ENCODE results near the gene TP53I11.
A peak's percentile ranks its signal among the peaks of the same experiment; 100 is the strongest.

TP53I11 gene, protein sequence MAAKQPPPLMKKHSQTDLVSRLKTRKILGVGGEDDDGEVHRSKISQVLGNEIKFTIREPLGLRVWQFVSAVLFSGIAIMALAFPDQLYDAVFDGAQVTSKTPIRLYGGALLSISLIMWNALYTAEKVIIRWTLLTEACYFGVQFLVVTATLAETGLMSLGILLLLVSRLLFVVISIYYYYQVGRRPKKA

DNA sequence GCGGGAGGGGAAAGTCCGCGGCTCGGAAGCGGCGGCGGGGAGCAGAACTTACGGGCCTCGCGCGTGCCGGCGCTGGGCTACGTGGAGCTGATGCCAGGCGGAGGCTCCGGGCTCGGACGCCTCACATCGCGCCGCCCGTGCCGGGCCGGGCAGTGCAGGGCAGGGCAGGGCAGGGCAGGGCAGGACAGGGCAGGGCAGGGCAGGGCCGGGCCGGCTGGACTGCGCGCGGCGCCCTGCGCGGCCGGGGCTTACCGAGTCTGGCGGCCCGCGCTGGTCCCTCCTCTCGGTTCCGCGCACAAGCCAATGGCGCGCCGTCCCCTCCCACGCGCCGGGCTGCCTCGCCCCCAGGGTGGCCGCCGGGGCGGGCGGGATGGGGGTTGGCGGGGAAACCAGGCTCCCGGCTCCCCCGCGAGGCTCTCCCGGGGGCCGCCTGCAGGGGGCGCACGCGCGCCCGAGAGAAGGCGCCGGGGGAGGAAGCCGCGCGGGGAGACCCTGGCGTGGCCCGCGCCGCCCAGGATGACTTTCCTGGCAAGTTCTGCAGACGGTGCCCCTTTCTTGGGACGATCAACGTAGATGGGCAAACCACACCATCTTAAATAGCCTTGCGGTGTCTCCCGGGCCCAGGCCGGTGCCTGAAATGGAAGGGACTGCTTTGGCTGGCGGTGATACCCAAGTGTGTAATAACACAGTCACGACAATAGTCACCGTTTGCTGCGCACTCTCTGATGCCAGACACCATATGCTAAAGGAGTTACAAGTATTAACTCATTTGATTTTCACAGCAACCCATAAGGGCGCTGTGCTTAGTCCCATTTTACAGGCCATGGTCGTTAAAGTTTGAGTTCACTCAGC is at the start of gene TP53I11:
Gene TP53I11, minus strand, starts transcription at position 259 of the 852 bp plus-strand sequence. CDS start 12,548 bp downstream, outside the sequence.
- DNase-seq (ENCODE audit: low read depth): peak; percentile 36

DNA sequence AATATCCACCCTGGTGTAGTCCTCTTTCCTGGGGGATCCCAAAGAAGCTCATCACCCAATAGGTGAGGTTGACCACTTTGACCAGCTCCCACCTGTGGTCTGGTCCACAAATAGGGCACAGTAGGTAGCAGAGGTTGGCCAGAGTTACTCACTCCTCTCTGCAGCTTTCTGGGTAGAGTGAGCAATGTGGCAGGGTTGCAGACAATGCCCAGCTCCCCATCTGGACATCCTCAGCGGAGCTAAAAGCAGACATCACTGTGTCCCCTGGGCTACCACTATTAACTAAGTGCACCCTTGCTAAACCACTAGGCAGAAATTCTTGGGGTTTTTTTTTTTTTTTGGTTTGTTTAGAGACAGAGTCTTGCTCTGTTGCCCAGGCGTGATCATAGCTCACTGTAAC is 48.4 kb upstream of the TP53I11 start:
- DNase-seq (ENCODE audit: low read depth): no peak

DNA sequence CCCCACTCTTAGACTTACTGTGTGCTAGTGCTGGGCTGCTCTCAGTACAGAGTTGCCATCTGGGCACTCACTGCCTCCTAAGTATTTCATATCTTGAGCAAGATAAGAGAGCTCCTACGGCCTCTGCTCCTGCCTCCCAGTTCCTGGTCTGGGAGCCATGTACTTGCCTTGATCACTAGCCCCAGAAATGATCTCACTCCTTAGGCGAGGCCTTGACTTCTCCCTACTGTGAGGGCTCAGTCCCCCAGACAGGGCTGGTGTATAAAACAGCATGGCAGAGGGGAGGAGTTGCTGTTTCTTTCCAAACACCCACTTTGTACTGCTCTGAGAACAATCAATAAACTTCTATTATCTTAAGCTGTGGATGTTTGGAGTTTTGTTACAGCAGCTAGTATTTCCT is 47.4 kb upstream of the TP53I11 start:
- no peak for DNase-seq (ENCODE audit: low read depth)

DNA sequence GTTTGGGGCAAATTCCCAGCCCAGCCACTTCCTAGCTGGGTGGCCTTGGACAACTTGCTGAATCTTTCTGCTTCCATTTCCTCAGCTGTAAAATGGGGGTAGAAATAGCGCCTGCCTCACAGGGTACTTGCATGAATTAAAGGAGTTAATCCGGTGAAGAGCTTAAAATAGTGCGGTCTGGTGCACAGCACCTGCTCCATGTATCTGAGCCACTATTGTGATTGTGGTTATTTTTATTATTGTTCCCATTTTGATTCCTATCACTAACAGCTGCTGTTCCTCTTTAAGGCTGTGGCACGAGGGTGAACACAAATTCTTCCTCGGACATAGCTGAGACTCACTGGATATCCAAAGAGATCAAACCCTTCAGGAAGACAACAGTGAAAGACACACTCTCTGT is 46.9 kb upstream of the TP53I11 start:
- DNase-seq (ENCODE audit: low read depth): no peak

DNA sequence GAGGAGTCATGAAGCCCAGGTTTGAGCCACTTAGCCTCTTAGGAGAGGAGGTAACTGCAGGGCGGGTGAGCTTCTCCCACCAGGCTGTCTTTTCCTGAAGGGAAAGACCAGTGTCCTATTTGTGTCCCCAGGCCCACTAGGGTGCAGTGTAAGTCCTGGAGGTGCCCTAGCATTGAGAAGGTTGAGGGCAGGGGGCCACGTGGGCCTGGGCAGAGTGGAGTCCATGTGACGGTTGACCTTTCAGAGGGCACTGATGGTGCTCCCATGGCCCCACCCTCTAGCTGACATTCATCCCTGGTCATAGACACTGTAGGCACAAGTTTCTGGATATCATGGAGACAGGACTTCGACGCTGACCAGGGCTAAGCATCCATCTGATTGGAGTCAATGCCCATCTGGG is 44.1 kb upstream of the TP53I11 start:
- no peak for DNase-seq (ENCODE audit: low read depth)

DNA sequence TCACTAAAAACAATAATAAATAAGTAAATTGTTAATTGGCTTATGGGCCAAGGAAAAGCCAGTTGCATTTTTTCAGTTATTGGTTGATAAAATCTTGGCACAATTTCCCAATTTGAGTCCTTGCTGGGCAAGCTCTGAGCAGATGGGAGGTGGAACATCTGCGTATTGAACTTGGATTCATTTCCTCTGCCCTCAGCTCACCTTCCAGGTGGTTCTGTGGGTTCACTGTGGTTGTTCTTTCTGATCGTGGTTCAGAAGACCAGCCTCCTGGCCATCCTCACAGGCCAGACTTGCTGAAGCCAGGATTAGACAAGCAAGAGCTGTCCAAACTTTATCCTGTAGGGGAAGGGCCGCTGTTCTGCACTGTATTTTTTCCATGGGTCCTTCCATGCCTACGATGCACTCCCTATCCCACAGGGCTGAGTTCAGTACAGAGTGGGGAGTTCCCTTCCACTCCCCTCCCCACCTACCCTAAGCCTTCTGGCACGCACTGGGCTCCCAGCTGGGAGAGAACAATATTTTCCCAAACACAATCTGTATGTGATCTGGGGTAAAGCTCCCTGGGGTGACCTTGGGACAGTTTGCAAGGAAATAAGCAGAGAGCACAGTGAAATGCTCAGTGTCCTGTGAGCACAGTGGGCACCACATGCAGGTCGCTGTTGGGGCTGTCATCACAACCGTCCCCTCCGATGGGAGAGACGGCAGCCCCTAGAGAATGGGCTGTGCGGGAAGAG is 43.5 kb upstream of the TP53I11 start:
- DNase-seq (ENCODE audit: low read depth): no peak

DNA sequence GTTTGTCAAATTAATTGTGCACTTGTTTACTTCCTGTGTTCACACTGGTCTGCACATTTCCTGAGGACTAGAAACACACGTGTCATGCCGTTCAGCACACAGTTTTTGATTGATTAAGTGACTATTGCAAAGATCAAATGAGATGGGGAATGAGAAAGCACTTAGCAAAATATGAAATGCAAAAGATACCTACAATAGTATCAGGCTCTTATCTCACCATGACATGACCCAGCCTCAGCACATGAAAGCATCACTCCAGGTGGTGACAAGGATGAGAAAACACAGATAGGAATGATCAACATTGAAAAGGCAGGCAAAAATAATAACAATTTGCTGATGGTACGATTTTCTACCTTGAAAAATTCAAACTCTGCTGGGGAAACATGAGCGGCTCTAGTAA is 42.1 kb upstream of the TP53I11 start:
- DNase-seq (ENCODE audit: low read depth): no peak

DNA sequence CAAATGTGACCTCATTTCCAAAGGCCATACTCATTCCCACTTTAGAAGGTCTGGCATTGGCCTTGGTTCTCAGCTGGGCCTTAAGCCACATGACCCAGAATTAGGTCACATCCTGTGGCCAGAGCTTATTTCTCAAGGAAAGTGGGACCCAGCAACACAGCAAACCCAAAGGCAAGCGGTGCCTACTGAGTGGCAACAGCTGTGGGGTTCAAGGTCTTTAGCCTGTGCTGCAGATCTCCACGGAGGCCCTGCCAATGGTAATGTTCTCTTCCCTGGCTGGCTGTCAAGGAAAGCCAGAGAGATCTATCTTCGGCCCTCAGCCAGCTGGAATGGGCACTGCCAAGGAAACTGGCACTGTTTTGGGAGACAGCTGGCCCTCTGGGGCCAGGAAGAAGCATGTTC is 41.5 kb upstream of the TP53I11 start:
- DNase-seq (ENCODE audit: low read depth): no peak

DNA sequence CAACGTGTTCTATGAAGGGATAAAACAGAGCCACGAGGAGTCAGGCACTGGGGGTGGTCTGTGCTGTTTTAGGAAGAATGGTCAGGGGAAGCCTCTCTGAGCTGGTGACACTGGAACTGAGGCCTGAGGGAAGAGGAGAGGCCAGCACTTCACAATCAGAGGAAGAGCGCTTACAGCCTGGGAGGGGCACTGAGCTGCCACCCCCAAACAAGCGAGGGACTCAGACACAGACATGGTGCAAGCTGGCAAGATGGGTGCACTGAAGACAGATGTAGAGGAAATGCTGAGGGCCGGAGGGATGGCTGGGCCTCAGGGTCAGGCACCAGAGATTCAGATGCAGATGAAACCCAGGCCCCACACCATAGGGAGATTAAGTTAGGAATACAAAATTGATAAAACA is 40.0 kb upstream of the TP53I11 start:
- DNase-seq (ENCODE audit: low read depth): no peak

DNA sequence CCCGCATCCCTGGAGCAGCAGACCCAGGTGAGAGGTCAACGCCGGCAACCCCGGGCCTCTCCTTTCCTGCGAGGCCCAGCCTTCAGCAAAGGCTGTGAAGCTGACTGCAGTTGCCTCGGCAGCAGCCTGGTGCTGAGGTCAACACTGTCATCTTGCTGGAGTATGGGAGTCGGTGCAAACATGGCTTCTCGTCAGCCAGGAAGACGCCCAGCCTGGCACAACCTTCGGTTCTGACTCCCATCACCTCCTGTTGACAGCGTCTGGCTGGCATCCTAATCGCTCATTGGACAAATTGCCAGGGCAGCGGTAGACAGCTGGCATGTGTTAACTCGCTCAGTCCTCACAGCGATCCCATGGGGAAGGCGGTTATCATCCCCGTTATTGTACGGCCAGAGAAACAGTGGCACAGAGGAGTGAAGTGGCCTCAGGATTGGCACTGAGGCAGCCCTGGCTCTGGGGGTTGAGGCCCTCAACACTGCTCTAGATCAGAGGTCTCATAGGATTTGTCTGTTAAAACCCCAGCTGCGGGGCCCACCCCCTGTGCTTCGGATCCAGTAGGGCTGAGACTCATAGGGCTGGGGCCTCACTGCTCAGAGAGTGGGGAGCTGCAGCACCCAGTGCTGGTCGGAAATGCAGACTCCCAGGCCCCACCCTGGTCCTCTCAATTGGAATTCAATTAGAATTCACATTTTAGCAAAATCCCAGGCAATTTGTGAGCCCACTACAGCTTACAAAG is 39.3 kb upstream of the TP53I11 start:
- DNase-seq (ENCODE audit: low read depth): no peak

DNA sequence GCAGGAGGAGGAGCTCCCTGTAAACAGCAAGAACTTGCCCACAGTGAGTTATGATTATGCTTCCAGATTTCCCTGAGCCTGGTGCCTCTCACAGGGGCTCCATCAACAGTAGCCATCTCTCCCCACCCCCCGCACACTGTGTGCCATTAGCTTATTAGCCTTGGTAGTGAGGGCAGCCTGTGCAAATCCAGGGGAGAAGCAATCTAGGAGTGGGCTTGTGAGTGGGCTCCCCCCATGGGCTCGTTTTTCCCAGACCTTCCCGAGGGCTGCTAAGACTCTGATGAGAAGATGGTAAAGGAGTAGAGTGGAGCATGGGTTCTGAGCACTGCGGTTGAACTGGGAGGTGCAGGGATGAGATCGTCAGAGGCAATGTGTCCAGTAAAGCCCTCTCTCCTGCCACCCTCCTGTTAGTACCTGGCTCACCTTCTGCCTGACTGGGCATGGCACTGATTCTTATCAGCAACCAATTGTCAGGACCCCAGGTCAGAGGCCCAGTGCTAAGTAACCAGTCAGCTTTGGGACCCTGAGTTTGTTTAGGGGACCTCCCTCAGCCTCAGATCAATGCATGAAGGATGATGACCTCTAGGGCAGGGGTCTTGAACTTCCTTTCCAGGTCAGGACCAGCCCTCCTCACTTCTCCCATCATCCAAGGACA is 38.4 kb upstream of the TP53I11 start:
- DNase-seq (ENCODE audit: low read depth): no peak

DNA sequence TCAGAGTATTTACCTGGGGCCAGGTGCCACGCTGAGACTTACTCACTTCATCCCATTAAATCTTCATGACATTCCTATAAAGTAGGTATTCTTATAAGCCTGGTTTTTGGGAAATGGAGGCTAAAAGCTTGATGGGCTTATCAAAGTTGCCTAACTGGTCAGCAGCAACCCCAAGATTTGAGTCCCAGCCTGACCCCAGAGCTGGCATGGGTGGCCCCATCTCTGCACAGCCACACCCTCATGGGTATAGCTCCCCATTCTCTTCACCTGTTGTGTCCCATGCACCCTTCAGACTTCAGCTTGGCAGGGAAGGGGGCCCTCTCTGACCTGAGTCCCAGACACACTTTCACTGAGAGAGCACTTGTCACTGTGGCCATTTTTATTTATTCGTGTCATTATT is 37.4 kb upstream of the TP53I11 start:
- DNase-seq (ENCODE audit: low read depth): no peak

DNA sequence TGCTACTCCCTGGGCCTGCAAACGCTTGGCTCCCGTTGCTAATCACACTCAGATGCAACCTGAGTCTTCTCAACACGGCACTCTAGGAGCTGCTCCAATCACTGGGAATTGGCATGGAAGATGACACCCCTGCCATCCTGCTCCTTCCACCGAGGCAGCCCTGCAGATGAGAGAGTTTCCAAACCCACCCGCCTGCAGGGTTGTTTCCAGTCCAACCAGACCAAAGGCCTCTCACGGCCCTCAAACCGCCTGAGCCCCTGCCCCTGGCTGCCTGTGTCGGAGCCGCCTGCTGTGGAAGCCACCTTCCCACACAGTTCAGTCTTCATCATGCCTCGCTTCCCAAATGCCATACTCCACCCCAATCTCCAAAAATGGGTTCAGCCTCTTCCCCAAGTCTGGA is 36.8 kb upstream of the TP53I11 start:
- no peak for DNase-seq (ENCODE audit: low read depth)

DNA sequence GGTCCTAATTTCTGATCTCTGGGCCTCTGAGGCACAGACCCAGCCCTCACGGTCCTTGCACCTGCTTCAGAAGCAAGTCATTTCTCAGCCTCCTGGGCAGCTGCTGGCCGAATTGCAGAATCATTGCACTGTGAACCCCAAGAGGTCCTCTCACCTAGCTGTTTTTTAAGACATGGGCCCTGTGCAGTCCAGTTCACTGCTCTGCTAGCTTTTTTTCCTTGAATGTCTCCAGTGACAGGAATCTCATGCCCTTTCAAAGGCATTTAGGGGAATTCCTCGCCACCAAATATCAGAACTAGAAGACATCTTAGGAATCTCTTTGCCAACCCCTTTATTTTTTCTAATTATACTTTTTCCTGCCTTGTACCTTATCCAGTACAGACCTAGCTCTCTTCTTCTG is 35.6 kb upstream of the TP53I11 start:
- DNase-seq (ENCODE audit: low read depth): no peak

DNA sequence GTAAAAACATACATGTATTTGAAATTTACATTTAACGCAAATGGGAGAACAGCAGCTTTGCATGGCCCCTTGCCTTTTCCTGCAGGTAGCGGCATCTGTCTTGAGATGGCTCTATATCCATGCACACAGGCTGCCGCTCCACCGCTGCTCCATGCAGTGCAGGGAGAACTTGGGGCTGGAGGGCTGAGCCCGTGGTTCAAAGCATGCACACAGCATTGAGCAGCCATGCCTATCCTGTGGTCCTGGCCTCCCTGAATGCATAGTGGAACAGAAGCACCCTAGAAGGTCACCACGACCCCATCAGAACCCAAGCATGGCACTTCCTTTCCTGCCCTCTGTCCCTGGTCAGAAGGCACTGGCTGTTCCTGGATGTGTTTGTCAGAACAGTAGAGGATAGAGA is 35.0 kb upstream of the TP53I11 start:
- DNase-seq (ENCODE audit: low read depth): no peak

DNA sequence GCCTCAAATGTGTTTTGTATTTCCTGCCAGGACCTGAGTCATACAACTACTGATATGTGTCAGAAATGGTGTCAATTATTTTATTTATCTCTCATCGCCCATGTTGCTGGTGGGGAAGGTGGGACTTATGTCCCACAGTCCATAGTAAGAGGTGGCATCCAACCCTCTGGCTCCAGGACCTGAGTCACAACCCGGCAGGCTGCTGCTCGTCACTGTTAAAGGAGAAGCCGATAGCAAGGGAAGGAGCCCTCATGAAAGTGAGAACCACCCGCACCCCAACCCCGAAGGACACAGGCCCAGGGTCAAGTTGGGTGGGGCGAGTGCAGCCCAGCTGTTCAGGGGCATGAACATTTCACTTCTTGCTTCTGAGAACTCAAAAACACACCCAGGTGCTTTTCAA is 33.1 kb upstream of the TP53I11 start:
- no peak for DNase-seq (ENCODE audit: low read depth)

DNA sequence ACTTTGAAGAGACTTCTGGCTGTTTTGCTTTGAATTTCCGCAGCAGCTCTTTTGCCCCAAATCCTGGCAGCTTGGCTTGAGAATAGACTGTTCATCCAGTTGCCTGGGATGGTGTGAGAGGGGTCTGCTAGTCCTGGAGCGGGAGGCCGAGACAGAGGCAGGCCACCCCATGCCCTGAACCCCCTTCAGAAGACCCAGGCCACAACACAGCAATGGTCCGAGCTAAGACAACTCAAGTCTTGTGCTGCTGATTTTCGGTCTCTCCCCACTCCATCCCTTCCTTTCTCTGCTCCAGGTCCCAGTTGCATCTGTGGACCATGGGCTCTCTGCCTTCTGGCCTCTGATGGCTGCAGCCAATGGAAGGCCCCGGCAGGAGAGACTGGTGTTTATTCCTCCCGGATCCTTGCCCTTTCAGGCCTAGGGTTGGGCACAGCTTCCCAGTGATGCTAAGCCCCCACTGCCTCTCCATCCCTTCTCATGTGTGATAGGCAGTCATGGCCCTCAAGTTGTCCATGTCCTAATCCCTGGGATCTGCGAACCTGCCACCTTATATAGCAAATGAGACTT is 31.9 kb upstream of the TP53I11 start:
- DNase-seq (ENCODE audit: low read depth): no peak

DNA sequence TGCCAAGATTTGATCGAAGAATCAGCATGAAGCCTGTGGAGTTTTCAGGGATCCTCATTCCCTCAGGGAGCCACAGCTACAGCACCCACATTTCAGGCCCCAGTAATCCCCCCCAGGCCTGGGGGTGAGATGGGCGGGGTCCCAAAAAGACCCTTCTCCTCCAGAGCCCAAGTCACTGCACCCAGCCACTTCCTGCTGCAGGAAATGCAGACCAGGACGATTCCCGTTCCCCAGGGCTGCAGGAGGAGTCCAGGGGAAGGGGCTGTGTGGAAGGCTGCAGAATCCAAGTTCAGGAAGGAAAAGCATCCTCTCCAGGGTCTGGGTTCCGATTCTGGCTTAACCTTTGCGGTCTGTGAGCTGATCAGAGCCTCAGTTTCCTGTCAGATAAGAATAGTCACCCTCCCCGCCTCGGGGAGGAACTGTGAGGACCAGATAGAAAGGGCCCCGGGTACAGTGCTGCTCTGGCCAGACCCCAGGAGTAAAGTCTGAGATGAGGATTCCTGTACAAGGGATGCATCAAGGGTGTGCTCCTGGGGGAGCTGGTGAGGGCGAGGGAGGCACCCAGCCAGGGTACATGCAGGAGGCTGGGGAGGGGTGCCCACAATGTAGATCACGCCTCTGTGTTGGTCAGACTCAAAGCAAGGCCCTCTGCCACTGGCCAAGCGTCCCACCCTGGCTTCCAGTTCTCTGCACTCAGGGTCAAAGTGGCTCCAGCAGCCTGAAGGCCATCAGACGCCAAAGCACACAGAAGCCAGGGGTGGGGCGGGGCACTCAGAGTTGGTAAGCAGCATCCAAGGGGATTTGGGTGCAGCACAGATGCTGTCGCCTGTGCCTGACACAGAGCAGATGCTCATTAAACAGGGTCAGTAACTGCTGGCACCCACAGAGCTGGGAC is 30.1 kb upstream of the TP53I11 start:
- DNase-seq (ENCODE audit: low read depth): no peak

DNA sequence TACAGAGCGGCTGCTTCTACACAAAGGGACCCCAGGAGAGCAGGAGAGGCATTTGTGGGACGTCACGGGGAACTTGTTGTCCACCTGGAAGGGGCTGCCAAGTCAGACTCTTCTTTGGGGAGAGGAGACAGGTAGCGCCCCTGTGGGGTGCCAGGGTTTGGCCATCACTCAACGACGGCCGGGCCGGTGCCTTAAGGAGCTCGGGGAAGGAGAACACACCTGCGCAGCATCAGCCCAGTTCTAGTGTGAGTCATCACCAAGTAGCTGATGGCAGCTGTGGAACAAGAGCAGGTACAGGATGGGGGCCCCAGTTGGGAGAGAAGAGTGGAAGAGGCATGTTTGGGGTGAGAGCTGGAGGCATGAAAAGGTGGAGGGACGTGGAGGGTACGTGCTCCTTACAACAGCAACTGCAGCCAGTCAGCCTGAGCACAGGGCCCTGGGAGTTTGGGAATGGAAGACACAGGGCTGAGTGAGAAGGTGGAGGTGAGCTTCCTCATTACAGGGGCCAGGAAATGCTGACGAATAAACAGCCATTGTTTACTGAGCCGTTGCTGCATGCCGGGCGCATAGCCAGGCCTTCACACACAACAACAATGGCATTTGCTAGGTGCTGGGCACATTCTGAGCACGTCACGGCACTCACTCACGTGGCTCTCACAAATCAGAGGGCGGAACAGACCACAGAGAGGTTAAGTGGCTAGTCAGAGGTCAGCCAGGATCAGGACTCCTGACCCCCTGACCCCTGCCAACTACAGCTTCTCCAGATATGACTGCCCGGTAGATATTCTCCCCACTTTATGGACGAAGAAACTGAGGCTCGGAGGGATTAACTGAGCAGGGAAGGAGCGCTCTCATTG is 29.1 kb upstream of the TP53I11 start:
- no peak for DNase-seq (ENCODE audit: low read depth)

DNA sequence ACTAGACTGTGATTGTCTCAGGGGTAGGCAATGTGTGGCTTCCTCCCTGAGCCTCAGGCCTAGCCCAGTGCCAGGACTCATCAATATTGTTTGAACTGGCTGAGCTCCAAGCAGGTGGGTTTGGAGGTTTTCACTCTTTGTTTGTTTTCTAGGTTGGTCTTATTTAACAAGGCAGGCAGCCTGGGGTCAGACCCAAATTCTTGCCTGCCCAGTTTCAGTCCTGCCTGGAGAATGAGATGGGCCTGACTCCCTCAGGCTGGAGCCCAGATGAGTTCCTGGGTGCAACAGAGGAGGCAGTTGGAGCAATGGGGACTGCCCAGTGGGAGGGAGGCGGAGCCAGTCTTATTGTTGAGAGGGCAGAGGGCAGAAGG is 28.3 kb upstream of the TP53I11 start:
- DNase-seq (ENCODE audit: low read depth): no peak
